ENCODE data around the gene RNASEH1.

DNA sequence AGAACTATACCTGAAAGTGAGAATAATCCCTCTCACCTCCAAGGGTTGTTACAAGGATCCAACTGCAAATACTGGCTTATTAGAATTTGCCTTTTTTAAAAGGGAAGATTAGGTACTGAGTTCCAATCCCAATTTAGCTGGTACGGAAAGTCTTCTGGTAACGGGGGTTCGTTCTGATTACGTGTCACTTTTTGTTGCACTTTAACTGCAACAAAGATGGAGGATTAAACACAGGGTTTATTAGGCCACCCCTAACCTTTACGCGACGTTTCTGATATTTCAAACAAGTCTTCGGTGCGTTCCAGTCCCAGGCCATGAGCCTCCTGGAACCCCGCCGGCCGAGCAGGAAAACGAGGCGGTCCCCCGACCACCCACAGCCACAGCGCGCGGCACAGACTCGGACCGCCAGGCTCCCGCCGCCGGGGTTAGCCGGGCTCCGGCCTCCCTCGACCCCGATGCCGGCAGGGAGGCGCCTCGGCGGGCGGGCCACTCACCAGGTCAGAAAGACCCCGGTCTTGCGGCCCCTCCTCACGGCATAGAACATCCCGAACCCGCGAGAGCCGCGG, 411 bp downstream of the RNASEH1 start:
- TF ChIP-seq, protein P1, sequence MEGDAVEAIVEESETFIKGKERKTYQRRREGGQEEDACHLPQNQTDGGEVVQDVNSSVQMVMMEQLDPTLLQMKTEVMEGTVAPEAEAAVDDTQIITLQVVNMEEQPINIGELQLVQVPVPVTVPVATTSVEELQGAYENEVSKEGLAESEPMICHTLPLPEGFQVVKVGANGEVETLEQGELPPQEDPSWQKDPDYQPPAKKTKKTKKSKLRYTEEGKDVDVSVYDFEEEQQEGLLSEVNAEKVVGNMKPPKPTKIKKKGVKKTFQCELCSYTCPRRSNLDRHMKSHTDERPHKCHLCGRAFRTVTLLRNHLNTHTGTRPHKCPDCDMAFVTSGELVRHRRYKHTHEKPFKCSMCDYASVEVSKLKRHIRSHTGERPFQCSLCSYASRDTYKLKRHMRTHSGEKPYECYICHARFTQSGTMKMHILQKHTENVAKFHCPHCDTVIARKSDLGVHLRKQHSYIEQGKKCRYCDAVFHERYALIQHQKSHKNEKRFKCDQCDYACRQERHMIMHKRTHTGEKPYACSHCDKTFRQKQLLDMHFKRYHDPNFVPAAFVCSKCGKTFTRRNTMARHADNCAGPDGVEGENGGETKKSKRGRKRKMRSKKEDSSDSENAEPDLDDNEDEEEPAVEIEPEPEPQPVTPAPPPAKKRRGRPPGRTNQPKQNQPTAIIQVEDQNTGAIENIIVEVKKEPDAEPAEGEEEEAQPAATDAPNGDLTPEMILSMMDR (conservative IDR thresholded peaks at IDR 0.05; ENCODE audit: low read depth, low read length) = no peak
- TF ChIP-seq EZH2 (IDR thresholded peaks at IDR 0.05; ENCODE audit: borderline replicate concordance, low read depth, low read length, poor library complexity, severe bottlenecking) = no peak
